GM18520 (cell line): ENCODE results near the gene LIN28A.

Source experiments
- ATAC-seq: cut with Tn5 transposase; IDR thresholded peaks from one replicate; pipeline ENCODE4 v1.9.1; 2021; ENCODE audit not compliant: unreplicated experiment

Gene LIN28A

GRCh38 chr1:26432793-26433192 is 22.2 kb downstream of the LIN28A start:
- no peak for ATAC-seq

GRCh38 chr1:26434161-26434752 is 23.6 kb downstream of the LIN28A start:
- no peak for ATAC-seq

DNA sequence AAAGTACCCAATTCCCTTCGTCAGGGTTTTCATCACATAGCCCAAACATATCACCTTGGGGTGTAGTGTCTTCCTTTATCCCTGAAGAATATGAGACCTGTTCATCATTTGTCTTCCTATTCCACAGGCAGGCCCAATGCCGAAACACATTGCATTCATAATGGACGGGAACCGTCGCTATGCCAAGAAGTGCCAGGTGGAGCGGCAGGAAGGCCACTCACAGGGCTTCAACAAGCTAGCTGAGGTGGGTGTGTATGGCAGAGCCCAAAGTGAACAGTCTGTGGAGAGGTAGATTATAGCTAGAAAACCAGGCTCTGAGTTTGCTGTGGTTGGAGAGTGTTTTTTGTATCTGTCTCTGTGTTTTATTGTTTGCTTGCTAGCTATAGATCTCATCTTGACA is 27.4 kb downstream of the LIN28A start:
- no peak for ATAC-seq

DNA sequence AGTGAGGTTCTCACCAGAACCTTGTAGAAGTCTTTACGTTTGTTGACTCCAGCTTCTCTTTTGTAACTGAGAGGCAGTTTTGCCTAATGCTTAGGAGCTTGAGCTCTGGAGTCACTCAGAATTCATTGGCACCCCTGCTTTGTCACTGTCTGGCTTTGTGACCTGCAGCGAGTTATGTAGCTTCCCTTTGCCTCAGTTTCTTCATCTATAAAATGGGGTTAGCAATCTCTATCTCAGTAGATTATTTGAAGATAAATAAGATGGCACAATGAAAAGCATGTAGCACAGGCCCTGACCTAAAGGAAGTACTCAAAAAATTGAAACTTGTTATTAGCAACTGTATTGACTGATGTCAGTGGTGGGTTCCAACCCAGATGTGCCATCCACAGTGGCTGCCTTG is 29.6 kb downstream of the LIN28A start:
- ATAC-seq, result no peak

- no peak for ATAC-seq
Observed at GRCh38 chr1:26449868-26450267, 39.3 kb downstream of the LIN28A start.

DNA sequence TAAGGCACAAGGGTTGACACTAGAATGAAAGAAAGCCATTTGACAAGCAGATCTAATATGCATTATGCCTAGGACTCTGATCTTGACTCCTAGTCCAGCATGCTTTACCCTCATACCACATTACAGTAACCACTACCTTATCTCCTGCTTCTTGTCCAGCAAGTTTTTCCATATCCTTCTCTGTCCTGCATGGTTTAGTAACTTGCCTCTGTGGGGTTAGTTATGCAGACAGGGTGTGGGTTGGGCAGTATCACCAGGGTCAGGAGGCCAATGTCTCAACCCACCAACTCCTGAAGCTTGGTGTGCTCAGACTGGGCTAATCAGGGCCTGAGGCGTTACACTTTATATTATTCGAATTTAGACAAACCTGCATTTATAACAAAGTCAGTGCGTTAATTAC is 40.3 kb downstream of the LIN28A start:
- no peak for ATAC-seq

DNA sequence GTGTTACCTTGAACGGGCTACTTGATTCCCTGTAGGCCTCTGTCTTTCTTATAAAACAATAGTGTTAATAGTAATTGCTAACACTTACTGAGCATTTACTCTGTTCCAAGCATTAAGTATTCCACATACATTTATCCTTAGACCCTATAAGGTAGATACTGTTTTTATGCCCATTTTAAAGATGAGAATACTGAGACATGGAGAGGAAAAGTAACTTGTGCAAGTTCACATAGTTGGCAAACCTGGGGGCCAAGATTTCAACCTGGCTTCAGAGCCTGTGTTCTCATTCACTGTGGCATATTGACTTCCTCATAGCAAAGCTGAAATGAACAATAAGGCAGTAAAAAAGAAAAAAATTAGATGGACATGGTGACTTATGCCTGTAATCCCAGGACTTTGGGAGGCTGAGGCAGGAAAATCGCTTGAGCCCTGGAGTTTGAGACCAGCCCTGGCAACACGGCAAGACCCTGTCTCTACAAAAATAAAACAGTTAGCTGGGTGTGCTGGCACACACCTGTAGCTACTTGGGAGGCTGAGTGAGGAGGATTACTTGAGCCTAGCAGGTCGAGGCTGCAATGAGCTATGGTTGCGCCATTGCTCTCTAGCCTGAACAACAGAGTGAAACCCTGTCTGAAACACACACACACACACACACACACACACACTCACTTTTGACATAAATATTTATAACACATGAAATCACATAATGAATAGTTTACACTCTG is 42.0 kb downstream of the LIN28A start:
- ATAC-seq, result no peak

DNA sequence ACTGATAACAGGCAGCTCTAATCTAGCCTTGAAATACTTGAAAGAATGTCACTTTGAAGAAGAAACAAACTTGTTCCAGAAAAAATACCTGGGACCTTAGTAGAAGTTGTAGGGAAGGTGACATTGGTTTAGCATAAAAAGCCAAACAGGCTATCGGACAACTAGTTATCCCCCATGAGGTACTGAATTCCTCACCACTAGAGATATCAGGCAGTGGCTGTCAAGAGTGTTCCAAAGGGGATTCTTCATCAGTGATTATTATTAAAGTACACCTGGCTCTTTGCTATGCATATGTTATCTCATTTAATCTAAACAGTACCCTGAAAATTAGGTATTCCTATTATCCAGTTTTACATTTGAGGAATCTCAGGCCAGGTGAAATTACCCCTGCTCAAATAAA is 48.5 kb downstream of the LIN28A start:
- no peak for ATAC-seq

GRCh38 chr1:26459573-26460031 is 49.0 kb downstream of the LIN28A start:
- no peak for ATAC-seq

GRCh38 chr1:26468911-26469310 is 58.3 kb downstream of the LIN28A start:
- no peak for ATAC-seq

GRCh38 chr1:26469558-26469957 is 58.9 kb downstream of the LIN28A start:
- no peak for ATAC-seq

GRCh38 chr1:26470878-26471497 is 60.4 kb downstream of the LIN28A start:
- ATAC-seq, result no peak

DNA sequence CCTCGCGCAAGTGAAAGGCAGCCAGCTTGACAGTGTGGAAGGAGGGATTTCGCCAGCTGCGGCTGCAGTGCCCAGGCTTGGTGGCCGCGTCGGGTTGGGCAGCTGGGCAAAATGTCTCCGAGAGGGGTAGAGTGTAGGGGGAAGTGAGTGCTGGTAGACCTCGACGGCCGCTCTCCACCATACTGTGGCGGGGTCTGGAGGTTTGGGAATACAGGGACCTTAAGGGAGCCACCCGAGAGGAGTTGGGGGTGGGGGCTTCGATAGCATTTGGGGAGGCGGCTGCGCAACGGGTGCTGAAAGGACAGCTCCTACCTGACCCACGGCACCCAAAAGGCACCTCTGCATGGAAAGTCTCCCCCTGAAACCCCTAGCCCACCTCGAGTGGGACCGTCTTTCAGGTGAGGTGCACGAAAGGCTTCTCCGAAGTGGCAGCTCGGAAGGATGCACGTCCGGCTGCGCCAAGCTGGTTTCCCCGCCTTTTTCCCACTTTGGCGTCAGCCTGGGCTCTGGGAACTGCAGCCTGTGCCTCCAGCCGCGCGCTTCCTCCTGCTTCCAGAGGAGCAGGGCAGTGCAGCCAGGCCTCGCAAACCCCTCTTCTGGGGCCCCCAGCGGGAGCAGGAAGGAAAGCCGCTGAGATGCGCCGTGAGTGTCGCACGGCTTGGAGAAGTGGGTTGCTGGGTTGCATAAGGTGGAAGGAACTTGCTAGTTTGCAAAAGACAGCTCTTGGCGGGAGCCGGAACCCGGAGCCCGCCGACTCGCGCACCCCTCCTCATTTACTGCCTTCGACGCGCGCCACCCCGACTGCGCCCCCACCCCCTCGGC is 61.1 kb downstream of the LIN28A start:
- ATAC-seq, result no peak

DNA sequence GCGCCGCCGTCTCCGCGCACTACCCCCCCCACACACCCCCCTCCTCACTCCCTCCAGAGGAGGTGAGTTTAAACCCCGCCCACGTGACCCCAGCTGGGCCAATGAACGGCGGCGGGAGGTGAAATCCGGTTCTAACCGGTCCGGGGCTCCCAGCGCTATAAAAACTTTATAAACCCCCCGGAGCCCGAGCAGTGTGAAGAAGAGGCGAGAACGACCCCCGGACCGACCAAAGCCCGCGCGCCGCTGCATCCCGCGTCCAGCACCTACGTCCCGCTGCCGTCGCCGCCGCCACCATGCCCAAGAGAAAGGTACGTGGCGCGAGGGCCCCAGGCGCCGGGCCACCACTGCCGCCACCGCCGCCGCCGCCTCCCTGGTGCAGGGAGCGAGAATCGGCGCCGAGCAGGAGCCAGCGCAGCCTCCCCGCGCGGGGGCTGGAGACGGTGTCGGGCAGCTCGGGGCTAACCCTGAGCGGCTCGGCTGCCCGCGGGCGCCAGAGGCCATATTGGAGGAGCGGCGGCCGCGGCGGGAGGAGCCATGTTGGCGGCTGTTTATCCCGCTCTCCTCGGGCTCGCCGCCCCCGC is 61.8 kb downstream of the LIN28A start, which contains the start of gene HMGN2:
Gene HMGN2 (plus strand): TSS at position 121 of the 581 bp plus-strand sequence. CDS start 173 bp downstream, at position 294.
- ATAC-seq, result peak; percentile 22

GRCh38 chr1:26472901-26473845 is 62.6 kb downstream of the LIN28A start:
- peak; percentile 75 for ATAC-seq

- ATAC-seq, result no peak
Observed at GRCh38 chr1:26474818-26475217, 64.2 kb downstream of the LIN28A start.

- no peak for ATAC-seq
Observed at GRCh38 chr1:26475989-26476388, 65.4 kb downstream of the LIN28A start.

GRCh38 chr1:26476958-26477357 is 66.3 kb downstream of the LIN28A start:
- no peak for ATAC-seq

DNA sequence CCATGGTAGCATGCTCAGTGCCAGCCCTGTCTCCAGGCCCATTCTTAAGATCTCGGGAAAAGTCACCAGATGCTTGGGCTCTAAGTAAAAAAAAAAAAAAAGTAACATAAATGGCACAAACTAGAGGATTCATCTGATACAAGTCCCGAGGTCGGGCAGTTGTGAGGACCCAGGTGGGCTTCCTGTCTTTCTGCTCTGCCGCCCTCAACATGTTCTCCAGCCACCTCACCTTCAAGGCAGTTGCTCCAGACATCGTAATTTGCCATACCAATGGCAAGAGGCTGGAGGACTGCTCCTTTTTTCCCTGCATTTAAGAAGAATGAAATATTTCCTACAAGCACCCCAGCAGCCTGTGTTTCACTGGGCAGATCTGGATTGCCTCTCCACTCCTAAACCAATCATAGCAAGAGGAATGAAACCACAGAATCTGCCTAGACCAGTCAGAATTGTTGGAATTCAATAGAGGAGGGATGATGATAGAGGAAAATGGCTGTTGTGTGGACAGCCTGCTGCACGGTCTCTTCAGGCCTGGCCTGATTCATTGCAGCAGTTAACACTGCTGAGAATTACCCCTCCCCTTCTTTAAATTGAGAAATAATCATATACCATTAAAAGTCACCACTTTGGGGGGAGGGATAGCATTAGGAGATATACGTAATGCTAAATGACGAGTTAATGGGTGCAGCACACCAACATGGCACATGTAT is 67.0 kb downstream of the LIN28A start:
- ATAC-seq, result no peak
